HL-60 (cell line): ENCODE measurements around the gene CEP63.

ENCODE experiments used
- DNase-seq, 2 experiments: peaks; one replicate each; pipeline ENCODE4 v3.0.0-alpha.2; 2010 to 2020; ENCODE audit warnings: low read depth in 1 of 2, low spot score in 1 of 2
- H3K27ac ChIP-seq: fragments of 250-450 bp; sonication (Bioruptor Pico); replicated peaks from 2 replicates; pipeline ENCODE4 v1.5.1; 2020; ENCODE audit warnings: mild to moderate bottlenecking, moderate library complexity
- H3K27me3 ChIP-seq: fragments of 250-450 bp; sonication (Bioruptor Pico); 2 replicates; pipeline ENCODE4 v1.5.1; 2021; ENCODE audit warnings: mild to moderate bottlenecking, moderate library complexity; ENCODE audit not compliant: insufficient read depth, poor library complexity, severe bottlenecking
- H3K4me3 ChIP-seq: replicated peaks from 2 replicates; pipeline ENCODE4 v1.5.1; 2011; ENCODE audit warnings: mild to moderate bottlenecking, control low read depth, low read length; ENCODE audit not compliant: insufficient read depth
- GABPA ChIP-seq: IDR thresholded peaks from 2 replicates; pipeline ENCODE4 v1.6.1; 2012; ENCODE audit warnings: low read depth
- POLR2AphosphoS5 ChIP-seq: IDR thresholded peaks from 2 replicates; pipeline ENCODE4 v1.6.1; 2012; ENCODE audit warnings: low read depth
- SPI1 ChIP-seq: IDR thresholded peaks from 2 replicates; pipeline ENCODE4 v1.6.1; 2012; ENCODE audit warnings: low read depth, mild to moderate bottlenecking, borderline replicate concordance
- TF ChIP-seq, protein P1 (sequence below): IDR thresholded peaks from 2 replicates; pipeline ENCODE4 v1.6.1; 2012; ENCODE audit warnings: low read depth; ENCODE audit not compliant: insufficient replicate concordance
- TF ChIP-seq, protein P2 (sequence below): IDR thresholded peaks from one replicate; pipeline ENCODE4 v1.5.1; 2011; ENCODE audit warnings: low read length, control low read depth, inconsistent platforms; ENCODE audit not compliant: insufficient read depth

CEP63 gene

DNA sequence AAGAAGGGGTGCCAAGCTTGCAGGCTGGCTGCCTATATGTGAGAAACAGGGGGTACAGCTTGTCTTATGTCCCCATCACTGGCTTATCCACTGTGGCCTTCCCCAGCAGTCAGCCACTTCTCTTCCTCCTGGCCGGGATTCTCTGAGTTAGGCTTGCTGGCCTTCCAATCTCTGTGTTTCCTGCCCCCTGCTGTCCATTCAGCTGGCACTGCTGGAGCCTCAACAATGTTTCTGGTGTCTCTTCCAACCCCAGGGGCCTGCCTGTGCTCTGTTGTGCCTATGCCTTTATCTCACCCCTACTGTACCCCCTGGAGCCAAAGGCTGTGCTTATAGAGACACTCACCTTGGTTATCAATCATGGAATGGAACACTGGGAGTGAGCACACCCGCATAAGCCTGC lies 36.6 kb upstream of the CEP63 start:
- Histone ChIP-seq H3K4me3 (no peak overlapping the region), H3K27me3 (no peaks in the 10 kb centered on the region), H3K27ac (no peak overlapping the region)
- no peak for DNase-seq
- TF ChIP-seq, protein P1, sequence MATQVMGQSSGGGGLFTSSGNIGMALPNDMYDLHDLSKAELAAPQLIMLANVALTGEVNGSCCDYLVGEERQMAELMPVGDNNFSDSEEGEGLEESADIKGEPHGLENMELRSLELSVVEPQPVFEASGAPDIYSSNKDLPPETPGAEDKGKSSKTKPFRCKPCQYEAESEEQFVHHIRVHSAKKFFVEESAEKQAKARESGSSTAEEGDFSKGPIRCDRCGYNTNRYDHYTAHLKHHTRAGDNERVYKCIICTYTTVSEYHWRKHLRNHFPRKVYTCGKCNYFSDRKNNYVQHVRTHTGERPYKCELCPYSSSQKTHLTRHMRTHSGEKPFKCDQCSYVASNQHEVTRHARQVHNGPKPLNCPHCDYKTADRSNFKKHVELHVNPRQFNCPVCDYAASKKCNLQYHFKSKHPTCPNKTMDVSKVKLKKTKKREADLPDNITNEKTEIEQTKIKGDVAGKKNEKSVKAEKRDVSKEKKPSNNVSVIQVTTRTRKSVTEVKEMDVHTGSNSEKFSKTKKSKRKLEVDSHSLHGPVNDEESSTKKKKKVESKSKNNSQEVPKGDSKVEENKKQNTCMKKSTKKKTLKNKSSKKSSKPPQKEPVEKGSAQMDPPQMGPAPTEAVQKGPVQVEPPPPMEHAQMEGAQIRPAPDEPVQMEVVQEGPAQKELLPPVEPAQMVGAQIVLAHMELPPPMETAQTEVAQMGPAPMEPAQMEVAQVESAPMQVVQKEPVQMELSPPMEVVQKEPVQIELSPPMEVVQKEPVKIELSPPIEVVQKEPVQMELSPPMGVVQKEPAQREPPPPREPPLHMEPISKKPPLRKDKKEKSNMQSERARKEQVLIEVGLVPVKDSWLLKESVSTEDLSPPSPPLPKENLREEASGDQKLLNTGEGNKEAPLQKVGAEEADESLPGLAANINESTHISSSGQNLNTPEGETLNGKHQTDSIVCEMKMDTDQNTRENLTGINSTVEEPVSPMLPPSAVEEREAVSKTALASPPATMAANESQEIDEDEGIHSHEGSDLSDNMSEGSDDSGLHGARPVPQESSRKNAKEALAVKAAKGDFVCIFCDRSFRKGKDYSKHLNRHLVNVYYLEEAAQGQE, result no peak
- TF ChIP-seq GABPA (no peak), POLR2AphosphoS5 (no peak), SPI1 (no peak)
- TF ChIP-seq, protein P2, sequence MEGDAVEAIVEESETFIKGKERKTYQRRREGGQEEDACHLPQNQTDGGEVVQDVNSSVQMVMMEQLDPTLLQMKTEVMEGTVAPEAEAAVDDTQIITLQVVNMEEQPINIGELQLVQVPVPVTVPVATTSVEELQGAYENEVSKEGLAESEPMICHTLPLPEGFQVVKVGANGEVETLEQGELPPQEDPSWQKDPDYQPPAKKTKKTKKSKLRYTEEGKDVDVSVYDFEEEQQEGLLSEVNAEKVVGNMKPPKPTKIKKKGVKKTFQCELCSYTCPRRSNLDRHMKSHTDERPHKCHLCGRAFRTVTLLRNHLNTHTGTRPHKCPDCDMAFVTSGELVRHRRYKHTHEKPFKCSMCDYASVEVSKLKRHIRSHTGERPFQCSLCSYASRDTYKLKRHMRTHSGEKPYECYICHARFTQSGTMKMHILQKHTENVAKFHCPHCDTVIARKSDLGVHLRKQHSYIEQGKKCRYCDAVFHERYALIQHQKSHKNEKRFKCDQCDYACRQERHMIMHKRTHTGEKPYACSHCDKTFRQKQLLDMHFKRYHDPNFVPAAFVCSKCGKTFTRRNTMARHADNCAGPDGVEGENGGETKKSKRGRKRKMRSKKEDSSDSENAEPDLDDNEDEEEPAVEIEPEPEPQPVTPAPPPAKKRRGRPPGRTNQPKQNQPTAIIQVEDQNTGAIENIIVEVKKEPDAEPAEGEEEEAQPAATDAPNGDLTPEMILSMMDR, result no peak

DNA sequence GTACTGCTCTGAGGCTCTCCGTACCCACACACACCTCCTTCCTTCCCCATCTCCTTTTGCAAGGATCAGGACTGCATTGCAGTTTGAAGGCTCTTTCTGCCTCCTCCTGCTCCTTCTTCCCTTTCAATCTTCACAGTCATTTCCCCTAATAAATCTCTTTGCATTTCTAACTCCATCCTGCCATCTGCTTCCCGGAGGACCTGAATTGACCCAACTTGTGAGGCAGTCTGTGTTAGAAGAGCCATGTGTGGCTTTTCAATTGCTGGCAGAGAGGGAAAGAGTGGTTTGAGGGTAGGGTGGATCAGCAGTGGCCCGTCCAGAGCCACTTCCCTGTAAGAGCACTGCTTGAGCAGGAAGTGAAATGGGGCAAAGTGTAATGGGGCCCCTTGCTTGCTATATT lies 35.9 kb upstream of the CEP63 start:
- DNase-seq, result no peak
- TF ChIP-seq, protein P2, result no peak
- TF ChIP-seq POLR2AphosphoS5, result no peak
- no peak for TF ChIP-seq SPI1
- no peak for TF ChIP-seq GABPA
- TF ChIP-seq, protein P1, result no peak
- Histone ChIP-seq H3K27ac (no peak overlapping the region), H3K27me3 (no peaks in the 10 kb centered on the region), H3K4me3 (no peak overlapping the region)

DNA sequence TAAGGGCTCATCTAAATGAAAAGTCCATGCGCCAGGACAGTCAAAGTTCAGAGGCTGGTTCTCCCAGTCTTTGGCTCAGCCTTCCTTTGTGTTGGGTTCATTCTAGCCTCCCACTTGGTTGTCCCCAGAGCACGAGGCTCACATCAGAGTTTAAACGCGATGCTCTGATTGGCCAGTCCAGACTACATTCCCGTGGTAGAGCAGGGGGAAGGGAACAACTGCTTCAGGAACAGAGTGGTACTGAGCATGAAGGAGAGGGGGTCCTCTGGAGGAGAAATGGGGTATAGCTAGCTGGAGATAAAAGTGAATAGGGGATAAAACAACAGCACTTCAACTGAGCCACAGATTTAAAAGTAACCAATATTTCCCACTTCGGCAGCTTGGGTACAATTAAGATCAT lies 32.2 kb upstream of the CEP63 start:
- TF ChIP-seq GABPA (no peak), SPI1 (no peak), POLR2AphosphoS5 (no peak)
- TF ChIP-seq, protein P1, result no peak
- TF ChIP-seq, protein P2, result no peak
- Histone ChIP-seq H3K4me3 (no peak overlapping the region), H3K27me3 (peaks cover 7% of the 10 kb centered on the region), H3K27ac (no peak overlapping the region)
- no peak for DNase-seq
